Activated CD4-positive, alpha-beta T cell treated with anti-CD3 and anti-CD28 coated beads, Interleukin-2, amount 50 U/mL, for 4 hours (primary cell): ENCODE results near the gene ATP6V0B.

Experiments
- DNase-seq, 2 experiments: peaks; one replicate each; pipeline ENCODE4 v3.0.0-alpha.2; 2020

ATP6V0B gene

GRCh38 chr1:43969746-43970466 lies 4.9 kb upstream of the ATP6V0B start, which contains the start of gene DPH2:
TSS of gene DPH2 (plus strand) at chr1:43970010. CDS start at chr1:43970176, 166 bp downstream.
- DNase-seq = peak; percentile 97

GRCh38 chr1:43970502-43970901 lies 4.3 kb upstream of the ATP6V0B start:
- DNase-seq = no peak

GRCh38 chr1:43970911-43971310 lies 3.8 kb upstream of the ATP6V0B start:
- no peak for DNase-seq

DNA sequence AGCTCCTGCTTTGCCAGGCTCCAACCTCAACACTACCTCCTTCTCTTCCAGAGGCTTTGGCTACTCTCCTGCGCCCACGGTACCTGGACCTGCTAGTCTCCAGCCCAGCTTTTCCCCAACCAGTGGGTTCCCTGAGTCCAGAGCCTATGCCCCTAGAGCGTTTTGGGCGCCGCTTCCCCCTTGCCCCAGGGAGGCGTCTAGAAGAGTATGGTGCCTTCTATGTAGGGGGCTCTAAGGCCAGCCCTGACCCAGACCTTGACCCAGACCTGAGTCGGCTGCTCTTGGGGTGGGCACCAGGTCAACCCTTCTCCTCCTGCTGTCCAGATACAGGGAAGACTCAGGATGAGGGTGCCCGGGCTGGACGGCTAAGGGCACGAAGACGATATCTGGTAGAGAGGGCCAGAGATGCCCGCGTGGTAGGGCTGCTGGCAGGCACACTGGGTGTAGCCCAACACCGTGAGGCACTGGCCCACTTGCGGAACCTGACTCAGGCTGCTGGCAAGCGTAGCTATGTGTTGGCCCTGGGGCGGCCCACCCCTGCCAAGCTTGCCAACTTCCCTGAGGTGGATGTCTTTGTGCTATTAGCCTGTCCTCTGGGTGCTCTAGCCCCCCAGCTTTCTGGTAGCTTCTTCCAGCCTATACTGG lies 3.3 kb upstream of the ATP6V0B start:
- DNase-seq = no peak

DNA sequence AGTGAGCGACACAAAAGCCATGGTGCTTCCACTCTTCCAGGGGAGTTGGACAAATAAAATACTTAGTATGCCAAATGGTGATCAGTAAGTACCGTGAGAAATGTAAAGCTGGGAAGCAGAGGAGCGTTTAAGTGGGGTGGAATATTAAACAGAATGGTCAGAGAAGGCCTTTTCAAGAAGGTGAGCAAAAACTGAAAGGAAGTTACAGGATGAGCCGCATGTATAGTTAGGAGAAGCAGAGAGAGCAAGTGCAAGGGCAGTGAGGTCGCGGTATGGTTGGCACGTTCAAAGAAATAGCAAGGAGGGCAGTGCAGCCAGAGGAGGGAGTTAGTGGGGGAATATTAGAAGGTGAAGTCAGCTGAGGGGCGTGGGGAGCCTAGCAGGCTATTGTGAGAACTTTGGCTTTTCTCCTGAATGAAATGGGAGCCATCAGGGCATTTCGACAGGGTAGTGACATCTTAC lies 748 bp upstream of the ATP6V0B start:
- no peak for DNase-seq

DNA sequence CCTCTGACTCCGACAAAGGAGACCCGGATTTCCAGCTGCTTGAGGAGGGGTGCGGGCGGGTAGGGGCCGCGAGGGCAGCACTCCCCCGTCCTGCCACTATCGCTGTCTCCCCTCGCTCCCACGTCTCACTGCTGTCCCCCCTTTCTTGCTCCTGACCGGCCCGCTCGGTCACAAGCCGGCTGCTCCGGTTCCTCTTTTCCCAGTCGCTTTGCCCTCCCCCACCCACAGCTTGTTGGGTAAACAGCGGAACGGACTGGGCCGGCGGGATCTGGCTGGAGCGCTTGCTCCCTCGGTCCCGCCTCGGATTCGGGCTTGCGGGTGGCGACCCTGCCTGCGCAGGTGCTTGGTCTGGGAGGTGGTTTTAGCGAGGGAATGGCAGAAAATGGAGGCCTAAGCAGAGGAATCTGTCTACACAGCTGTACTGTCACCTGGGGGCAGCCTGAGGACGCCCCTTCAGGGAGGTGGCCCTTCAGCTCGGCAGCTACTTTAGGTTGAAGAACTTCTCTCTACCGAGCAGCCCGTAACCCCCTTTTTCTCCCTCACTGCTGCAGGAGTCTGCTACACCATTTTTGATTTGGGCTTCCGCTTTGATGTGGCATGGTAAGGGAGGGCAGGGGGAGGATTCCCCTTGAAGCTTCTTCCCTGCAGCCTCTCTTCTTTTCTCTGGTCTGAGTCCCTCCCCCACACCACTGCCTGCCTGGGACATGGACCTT lies 645 bp downstream of the ATP6V0B start:
- DNase-seq = no peak

DNA sequence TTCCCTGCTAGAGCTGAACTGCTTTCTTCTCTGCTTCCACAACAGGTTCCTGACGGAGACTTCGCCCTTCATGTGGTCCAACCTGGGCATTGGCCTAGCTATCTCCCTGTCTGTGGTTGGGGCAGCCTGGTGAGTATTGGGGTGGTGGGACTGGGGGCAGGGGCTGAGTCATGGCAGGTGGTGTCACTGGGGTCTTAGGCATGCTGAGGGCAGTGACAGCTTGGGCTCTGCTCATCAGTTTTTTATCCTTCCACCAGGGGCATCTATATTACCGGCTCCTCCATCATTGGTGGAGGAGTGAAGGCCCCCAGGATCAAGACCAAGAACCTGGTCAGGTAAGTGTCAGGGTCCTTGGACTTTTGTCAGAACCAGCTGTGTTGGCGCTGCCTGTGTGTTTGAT lies 1.3 kb downstream of the ATP6V0B start:
- DNase-seq = no peak

DNA sequence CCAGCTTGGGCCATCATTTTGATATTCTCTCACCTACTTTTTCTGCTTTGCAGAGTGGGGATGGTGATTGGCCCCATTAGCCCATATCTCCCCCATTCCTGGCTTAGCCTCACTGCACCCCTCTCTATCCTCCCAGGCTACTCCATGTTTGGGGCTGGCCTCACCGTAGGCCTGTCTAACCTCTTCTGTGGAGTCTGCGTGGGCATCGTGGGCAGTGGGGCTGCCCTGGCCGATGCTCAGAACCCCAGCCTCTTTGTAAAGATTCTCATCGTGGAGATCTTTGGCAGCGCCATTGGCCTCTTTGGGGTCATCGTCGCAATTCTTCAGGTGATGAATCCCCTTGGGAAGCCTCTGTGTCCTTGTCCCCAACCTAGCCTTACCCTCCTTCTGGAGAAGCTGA lies 2.1 kb downstream of the ATP6V0B start:
- no peak for DNase-seq

GRCh38 chr1:43977376-43978263 lies 2.9 kb downstream of the ATP6V0B start:
- no peak for DNase-seq

DNA sequence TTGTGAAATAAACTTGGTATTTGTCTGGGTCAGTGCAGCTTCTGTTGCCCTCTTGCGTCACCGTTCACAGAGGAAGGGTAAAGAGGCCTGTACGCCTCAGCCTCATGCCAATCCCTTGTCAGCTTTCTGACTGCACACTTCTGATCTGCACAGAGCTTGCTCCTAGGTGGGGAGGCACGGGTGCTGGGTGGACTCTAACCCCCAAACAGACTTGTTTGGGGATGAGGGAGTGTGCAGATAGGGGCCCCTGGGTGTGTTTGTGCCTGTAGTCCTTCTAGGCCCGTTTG lies 3.4 kb downstream of the ATP6V0B start:
- no peak for DNase-seq

DNA sequence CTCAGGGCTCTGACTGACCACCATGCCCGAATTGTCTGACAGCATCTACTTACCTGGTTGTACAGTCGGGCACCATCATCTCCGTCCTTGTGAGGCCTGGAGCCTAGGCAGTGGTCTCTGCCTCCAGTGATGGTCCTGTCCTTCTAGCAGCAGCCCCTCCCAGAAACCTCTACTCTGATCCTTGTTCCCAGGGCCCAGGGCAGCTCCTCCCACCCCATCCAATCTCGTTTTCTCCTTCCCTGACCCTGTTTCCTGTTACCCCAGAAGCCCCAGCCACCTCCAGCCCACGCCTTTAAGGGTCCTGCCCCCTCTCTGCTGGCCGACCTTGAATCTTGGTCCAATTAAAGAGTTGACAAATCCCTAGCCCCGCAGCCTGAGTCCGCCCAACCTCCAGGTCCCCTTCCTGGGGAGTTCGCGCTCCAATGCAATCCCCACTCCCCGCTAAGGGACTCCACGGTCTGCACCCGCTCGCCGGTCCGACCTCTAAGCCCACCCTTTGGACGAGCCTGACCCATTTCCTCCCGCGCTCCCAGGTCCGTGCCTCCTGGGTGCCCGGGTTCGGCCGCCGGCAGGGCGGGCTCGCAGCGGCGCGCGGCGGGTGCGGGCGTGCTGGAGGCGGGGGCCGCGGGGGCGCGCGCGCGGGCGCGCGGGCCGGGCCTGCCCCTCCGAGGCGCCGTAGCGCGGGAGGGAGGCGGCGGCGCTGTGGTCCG lies 3.9 kb downstream of the ATP6V0B start, which contains the start of gene B4GALT2:
Gene B4GALT2, plus strand, starts transcription at position 660 of the 710 bp plus-strand sequence. CDS start 1,951 bp downstream, outside the sequence.
- DNase-seq = no peak

DNA sequence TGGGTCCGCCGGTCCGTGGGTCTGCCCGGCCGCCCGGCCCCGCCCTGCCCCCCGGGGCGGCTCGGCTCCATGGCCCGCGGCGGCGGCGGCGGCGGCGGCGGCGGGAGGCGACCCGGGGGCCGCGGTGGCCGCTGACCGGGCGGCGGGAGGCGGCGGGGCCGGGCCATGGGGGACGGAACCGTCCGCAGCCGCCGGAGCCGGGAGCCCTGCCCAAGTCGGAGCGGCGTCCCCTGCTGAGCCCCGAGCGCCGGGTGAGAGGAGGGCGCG lies 4.4 kb downstream of the ATP6V0B start:
- DNase-seq = no peak

- DNase-seq = peak in 1 of 2 experiments; percentile 14
Measured at GRCh38 chr1:43979528-43980254, 4.9 kb downstream of the ATP6V0B start.

- DNase-seq = no peak
Measured at GRCh38 chr1:43980255-43981134, 5.7 kb downstream of the ATP6V0B start.

GRCh38 chr1:43981135-43981491 lies 6.4 kb downstream of the ATP6V0B start:
- DNase-seq = no peak

- DNase-seq = no peak
Measured at GRCh38 chr1:43981636-43982035, 6.9 kb downstream of the ATP6V0B start.

GRCh38 chr1:43982241-43982640 lies 7.5 kb downstream of the ATP6V0B start:
- no peak for DNase-seq

GRCh38 chr1:43982808-43983207 lies 8.0 kb downstream of the ATP6V0B start:
- DNase-seq = no peak

DNA sequence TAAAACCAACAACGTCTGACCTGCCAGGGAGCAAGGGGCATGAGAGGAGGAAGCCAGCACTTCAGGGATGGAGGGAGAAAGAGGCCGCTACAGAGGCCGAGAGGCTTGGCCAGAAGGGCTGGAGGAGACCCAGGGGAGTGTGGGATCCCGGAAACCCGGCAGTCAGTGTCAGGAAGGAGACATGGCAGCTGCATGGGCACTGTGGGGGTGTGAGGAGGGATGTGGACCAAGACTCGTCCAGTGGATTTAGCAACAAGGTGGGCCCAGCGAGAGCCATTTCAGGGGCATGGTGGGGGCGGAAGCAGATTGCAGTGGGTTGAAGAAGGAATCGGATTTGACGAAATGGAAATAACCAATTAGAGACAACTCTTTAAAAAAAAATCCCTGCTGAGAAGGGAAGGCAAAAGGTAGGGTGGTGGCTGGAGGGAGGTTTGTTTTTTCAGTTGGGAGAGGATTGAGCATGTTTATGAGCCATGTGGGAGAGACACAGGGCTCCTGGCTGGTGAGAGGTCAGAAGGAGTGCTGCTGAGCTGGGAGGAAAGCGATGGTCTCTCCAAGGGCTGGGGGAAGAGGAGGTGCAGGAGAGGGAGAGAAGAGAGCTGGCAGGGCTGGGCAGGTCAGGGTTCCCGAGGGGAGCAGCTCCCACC lies 8.6 kb downstream of the ATP6V0B start:
- DNase-seq = no peak

- DNase-seq = no peak
Measured at GRCh38 chr1:43984855-43985254, 10.1 kb downstream of the ATP6V0B start.
